NCI-H446 (cell line): ENCODE results near the gene UBE2O.

Source experiments
- DNase-seq, 2 experiments: peaks; one replicate each; lab custom pipeline; 2025; lab: John Stamatoyannopoulos, UW

The UBE2O gene

DNA sequence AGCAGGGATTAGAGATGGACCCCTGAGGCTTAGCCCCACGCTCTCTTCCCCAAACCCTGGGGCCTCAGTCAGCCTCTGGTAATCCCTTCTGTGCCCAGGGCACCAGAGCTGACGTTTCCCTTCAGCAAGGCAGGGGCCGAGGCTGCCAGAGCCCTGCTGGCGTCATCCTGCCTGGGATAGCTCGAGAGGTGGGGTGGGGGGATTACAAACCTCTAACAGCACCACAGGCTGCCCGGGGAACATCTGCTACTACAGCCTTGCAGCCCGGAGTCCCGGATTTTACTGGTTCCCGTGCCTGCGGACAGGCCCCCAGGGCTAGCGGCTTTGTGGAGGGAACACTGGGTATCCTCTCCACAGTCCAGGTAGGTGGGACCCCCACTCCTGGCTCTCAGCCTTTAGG lies 14.4 kb upstream of the UBE2O start, which contains the start of gene AANAT:
AANAT (plus strand) TSS at position 238 of the 400 bp plus-strand sequence. CDS start 1,144 bp downstream, outside the sequence.
- peak in 1 of 2 experiments; percentile 42 for DNase-seq

DNA sequence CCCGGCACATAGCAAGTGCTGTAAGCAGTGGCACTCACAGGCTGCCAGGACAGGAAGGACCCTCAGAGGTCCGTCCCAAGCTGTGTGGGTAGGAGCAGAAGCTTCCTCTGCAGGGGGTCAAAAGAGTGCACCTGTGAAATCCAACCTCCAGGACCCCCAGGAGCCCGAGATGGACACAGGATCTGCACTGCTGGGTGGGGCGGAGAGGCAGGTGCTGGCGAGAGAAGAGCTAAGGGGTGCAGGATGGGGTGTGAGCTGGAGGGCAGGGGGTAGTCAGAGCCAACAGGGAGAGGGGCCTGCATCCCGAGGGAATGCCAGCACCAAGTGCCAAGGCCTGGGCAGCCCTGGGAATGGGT lies 13.8 kb upstream of the UBE2O start:
- no peak for DNase-seq

DNA sequence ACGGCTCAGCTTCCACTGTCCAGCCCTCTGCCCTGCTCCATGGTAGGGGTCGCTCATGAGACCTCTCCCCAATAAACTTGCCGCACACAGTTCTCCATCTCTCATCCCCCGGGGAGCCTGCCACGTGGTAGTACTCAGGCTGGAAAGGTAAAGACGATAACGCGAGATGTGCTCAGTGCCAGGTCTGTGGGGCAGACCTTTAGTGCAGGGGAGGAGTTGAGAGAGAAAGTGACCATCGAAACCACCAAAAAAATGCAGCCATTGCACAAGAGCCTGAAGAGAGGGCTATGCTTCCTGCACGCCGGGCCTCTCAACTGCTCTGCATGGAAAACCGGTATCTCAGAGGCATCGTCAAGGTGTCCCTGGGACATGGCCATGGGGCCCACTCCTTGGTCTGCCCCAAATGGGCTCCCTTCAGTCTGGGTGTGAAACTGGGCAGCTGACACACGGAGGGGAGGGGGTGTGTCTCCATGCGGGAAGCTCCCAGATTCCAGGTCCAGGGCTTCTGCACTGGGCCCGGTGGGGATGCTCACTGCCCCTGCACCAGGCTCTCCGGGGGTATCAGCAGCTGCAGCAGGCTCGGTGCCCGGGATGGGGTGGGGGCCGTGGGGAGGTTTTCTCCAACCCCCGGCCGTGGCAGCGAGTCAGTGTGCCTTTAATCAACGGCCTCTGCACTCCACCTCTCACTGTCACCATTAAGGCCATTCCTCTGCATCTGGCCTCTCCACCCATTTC lies 9.8 kb upstream of the UBE2O start:
- DNase-seq, result no peak

DNA sequence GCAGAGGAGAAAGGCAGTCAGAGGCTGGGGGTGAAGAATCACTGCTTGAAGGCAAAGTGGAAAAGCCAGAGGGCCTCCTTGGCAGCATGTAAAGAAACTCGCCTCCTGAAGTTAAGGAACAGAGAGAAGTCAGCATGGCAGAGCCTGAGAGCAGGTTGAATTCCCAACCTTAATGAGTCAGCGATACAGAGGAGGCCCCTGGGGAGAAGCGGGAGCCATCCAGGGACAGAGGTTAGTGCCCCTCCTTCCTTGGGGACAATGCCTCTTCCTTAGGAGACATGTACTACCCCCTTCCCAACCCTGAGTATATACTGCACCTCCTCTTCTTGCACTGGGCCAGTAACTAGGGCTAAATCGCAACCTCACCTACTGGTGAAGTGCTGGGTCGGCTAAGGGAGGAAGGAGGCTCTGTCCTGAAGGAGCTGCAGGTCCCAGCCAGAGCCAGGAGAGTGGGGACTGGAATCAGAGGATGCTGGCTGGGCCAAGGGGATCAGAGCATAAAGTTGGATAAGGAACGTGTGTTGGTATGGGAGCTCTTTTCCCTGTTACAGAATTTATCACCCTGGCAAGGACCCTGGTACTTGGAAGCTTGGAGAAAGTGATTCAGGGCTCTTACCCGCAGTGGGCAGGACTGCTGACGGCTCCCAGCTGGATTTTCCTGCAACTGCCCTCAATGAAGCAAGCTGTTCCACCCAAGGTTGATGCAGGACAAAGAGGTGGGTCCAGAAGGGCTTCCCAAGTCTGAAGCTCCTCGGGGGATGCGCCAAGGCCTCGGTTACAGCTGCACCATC lies 9.0 kb upstream of the UBE2O start:
- no peak for DNase-seq

DNA sequence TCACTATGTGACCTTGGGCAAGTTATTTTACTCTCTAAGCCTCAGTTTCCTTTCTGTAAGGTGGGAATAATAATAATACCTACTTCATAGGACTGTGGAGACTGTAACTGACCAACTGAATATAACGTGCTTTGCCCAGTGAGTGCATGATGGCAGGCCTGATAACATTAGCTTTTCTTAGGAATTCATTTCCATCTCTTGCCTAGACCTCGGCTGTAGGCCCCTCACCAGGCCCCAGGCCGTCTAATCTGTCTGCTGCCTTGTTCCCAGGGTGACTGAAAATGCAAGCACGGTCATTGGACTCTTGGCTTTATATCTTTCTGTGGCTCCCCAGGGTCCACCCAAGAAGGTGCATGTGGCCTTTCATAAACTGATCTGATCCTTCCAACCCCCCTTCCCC lies 6.7 kb upstream of the UBE2O start:
- DNase-seq, result no peak

DNA sequence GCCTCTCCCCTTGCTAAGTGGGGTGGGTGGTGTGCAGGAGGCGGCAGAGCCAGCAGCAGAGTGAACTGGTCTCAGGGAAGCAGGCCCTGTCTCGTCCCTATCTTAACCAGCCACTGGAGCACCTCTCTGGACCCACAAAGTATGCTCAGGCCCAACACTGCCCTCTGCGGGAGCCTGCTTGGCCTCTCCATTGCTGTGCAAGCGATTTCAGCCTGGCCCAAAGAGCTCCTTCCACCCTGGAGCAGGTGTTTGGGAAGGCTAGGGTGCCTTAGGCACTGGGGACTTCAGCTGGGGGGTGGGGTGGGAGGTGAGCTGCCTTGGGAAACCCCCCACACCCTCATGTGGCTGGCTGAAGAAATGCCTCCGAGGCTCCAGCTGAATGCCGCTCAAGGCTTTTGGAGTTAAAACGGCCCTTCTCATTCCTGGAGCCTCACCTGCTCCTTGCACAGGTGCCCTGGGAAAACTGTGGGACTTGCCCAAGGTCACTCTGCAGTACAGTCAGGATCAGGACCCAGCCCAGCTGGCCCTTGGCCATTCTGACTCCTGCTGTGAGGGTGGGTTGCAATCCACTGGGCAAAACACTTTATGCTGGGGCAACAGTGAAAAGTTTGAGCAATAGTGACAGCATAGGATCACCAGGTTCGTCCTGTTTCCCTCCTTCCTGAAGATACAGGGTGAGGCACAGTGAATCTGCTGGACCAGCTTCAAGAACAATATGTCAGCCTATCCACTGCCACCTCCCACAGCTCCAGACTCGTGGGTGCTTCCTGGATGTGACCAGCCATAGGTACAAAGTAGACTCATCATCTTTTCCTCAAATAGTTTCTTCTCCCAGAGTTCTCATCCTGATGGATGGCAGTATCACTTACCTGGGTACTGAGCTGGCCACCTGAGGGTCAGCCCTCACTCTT lies 5.9 kb upstream of the UBE2O start:
- DNase-seq, result peak in 1 of 2 experiments; percentile 44

DNA sequence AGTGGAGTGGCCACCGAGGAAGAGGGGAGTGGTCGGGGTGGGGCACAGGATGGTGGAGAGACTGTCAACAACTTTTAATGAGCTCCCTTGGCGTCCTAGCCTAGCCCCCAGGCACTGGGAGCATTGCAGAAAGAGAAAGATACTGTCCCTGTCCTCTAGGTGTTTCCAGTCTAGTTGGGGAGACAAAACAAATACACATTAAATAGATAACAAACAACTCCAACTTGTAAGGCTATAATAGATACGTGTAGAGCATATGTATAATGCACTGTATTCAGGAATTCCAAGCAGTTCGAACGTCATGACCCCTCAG lies 435 bp upstream of the UBE2O start:
- DNase-seq, result no peak

DNA sequence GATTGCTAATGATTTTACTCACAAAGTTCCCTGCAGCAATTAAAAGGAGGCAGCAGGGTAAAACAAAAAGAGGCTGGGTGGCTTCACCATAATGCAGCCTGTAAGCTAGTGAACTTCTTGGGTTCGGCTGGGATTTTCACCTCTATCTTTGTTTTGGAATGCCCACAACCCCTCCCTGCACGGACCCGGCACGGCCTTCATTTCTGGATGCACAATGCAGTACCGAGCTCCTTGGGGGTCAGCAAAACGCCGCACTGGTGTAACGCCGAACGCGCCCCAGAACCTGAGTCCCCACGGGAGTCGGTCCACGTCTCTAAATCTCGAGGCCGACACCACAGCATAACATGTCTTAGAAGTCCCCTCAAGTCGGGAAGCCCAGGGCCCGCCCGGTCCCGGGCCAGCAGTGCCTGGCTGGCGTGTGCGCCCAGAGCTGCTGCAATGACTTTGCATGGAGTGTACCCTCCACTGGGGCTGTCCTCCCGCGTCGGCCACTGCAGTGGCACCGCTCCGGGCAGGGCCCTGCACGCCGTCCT lies 759 bp downstream of the UBE2O start:
- DNase-seq, result no peak

DNA sequence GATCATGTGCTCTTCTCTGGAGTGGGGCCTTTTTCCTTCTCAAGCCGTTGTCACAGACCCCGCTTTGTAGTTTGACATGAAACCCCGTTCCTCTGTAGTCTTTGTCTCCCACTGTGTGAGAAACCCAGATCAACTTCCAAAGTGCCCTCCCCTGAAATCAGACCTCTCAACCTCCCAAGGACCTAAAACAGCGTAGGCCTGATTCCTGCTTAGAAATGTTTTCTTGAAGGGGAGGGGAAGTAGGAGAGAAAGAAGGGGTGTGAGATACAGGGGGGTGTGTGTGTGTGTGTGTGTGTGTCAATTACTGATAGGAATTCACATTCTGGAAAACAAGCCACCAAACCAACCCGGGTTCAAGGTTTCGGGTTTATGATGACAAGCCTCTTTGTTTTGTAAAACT lies 1.4 kb downstream of the UBE2O start:
- DNase-seq, result no peak

DNA sequence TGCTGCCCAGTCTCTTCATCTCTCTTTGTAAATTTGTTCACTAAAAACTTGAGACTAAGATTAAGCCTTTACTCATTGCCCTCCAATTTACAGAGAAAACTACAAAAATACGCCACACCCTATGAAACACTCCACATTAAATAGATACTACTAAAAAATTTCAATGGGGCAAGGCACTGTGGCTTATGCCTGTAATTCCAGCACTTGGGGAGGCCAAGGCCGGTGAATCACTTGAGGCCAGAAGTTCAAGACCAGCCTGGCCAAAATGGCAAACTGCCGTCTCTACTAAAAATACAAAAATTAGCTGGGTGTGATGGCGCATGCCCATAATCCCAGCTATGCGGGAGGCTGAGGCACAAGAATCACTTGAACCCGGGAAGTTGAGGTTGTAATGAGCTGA lies 3.8 kb downstream of the UBE2O start:
- DNase-seq, result no peak

DNA sequence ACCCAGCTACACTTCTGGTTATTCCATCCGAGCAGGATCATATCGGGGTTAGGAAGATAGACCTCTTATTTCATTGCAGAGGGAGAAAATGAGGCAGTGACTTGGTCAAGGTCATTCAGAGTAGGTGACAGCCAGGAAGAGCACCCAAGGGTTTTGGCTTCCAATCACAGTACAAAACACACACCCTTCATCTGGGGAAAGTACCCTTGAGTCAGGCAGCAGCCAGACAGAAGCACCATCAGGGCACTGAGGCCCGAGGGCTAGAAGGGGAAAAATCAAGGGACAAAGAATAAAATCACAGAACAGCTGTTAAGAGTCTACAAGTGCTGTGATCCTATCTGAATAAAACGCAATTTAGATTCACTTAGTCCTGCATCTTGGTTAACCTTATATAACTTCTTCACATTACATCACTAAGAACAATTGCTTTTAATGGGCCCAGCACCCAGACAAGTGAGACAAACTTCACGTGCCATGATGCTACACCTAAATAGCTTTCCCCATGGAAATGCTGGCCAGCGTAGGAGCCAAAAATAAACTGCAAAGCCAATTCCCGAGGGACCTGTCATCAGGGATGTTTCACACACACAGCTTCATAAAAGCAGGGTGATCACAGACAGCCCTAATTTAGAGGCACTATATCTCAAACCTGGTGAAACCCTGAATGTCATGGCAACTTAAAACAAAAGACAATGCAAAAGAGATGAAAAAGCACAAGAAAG lies 4.9 kb downstream of the UBE2O start:
- DNase-seq, result no peak

DNA sequence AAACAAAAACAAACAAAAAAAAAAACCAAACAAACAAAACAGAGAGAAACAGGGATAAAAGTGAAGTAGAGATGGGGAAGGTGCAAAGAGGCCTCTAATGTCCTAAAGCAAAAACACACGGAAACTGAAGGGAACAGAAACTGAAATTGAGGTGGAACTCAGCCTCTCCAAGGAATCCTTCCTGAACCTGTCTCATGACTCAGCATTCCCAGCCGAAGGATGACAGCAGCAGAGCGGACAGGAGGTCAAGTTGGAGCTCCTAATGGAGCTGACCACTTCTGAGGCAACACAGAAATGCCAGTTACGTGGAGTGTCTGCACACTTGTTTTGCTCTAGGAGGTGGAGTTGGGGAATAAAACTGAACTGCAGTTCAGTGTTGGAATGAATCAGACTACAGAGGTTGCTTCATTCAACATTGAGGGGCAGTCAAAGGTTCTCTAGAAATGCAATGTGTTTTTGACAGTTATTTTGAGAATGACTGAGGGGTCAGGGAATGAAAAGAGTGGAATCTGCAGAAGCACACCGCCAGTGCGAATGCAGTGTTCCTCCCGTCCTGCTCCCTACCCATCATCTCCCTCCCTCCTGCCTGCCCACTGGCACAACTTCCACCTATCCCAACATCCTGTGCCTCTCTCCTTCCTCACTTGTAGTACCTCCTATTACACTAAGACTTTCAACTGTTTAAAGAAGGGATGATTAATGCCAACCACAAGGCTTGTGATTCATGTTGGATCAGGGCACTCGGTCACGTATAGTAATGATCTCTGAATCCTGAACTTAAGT lies 6.3 kb downstream of the UBE2O start:
- no peak for DNase-seq

DNA sequence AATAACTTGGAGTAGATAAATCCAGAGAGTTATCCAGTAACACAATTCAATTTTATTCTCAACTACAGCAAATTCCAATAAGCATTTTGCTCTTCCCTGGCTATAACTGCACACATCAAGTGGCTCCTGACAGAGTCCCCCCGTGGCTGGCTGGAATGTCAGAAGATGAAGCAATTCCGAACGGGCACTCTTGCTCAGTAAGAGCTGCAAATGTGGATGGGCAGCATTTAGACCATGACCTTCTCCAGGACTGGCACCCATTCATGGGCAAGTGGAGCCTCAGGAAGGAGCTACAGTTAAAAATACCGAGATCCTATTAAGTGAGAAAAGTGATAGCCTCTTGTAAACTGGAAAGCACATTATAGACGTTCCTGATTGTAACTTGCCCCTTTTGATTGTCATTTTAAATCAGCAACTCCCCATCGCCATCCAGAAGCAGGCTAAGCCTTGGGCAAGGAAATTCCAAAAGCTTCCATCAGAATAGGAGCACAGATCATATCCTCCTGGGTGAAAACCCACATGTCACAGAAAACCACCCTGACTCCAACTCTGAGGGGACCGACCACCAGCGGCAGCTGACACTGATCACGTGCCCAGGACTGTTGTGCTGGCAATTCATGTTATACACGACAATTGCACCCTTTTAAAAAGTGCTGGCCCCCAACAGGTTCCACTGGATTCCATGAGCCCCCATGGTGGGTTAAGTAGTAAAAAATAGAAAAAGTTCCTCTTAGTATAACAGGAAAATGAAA lies 7.1 kb downstream of the UBE2O start:
- no peak for DNase-seq

DNA sequence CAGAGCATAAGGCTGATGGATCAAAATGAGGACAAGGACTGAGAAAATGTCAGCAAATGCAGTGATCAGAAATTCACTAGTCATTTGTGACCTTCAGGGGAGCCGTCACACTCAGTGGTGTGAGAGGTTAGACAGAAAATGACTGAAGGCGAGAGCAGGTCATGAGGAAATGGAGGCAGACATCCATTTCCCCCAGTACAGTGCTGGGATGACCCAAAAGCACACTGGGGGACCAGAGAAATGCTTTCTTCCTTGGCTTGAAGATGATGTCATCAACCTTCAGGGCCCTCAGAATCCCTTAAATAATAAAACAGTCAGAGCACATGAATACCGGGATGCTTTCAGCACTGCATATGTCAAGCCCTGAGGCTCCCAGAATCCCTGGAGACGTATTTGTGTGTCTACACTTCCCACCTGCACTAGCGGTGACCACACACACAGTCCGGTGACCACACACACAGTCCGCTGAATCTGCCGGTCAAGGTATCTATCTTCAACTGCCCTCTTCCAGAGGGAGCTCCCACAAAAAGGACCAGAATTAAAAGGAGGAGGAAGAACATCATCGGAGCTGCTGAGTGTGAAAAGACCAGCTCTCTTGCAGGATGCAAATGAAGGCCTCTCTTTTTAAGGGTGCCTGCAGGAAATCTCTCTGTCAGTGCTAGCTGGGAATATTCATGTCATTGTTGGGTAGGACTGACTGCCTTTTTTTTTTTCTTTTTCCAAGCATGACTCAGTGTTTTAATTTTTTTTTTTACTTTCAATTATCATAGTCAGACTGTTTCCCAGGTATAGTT lies 8.2 kb downstream of the UBE2O start:
- DNase-seq, result no peak

DNA sequence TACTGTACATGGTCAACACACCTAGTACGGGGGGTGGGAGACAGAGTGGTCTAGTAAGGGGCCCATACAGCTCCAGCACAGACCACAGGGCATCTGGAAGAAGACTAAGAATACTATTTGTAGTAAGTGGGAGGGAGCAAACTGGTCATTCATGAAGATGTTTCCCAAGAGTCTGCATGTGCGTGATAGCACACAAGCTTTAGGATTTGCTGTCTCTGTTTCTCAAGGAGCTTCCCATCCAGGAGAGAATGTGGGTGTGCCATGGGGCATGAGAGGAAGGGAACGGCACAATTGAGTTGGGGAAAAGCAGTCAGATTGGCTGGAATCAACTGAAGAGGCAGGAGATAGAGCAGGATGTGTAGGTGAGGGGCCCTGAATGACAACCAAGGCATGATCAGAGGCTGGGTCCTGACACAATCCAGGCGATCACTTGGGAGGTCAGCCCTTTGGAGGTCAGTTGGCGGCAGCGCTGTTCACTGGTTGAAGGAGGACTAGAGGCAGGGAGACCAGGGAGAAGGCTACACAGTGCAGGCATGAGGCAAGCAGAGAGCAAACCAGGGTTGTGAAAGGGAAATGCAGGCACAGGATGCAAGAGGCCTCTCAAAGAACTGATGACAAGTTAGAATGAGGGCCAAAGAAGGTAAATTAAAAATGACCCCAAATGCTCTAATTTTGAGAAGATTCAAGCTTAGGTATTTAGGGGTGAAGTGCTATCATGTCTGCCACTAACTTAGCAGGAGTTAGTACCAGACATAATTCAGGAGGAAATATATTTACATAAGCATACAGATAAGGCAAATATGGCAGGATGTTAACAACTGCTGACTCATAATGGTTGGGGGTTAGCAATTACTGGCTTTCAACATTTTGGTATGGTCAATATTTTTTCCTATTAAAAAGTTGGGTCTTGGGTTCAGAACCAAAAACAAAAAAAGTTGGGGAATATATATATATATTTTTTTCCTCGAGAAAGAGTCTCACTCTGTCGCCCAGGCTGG lies 10.3 kb downstream of the UBE2O start:
- DNase-seq, result no peak

DNA sequence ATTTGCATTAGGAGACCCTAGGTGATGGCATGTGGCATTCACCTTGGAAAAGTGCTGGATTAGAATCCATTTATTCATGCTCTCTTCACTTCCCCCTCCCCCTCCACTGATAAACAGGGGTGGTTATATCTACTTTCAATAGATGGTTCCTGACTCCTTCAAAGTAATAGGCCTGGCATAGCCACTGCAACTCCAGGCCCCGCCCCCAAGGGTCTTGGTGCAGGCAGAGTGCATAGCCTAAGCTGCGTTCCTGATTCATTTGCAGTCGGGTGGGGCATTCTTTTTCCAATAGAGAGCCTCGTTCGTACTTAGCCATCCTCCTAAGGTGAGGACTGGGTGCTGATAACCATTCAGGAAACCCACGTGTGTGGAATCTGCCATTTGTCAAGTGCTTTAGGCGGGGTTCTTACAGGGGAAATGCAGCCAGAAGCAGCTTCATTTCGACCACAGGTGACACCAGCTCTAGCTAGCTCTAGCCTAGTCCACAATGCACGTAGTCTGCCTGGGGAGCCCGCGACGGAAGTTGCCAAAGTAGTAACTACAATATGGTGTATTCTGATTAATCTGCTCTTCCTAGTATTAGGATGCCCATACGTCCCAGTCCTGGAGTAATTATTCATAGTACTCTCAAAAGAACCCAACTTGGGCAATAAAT lies 11.1 kb downstream of the UBE2O start:
- no peak for DNase-seq

DNA sequence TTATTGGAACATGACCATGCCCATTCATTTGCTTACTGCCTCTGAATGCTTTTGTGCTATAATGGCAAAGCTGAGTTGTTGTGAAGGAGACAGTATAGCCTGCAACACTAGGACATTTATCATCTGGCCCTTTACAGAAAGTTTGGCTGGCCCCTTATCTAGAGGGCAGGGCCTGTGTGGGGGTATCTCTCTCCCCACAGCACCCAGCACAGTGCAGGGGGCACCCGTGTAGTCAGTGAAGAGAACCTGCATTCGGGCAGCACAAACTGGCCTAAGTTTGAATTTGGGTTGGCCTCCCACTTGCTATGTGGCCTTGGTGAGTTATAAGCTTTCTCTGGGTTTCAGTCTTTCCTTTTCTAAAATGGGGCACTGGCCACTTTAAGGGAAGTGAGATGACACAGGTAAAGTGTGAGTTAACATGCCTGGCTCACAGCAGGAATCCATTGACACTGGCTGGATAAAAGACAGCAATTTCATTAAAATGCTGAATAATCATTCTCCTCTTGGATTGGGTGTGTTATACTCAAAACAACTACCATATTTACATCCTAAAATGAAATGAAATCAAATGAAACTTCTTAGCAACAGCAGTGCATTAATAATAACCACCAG lies 12.1 kb downstream of the UBE2O start:
- DNase-seq, result no peak
